HepG2 (cell line): Measurements from ENCODE around the gene ZNF547. TPM values are rescaled to one million over a fixed set of nuclear protein-coding genes. Genes with fewer than 3 reads are reported as not detected.

Source experiments
- IRF1 ChIP-seq: sonication (generic); formaldehyde crosslinking; IDR thresholded peaks from 2 replicates; pipeline ENCODE4 v1.4.0; 2020; ENCODE audit warnings: low read depth, mild to moderate bottlenecking, missing genetic modification reagents
- IRX3 ChIP-seq: sonication (generic); formaldehyde crosslinking; IDR thresholded peaks from 2 replicates; pipeline ENCODE4 v1.8.1; 2023; ENCODE audit warnings: mild to moderate bottlenecking, low read depth, missing genetic modification reagents, borderline replicate concordance
- MBD4 ChIP-seq: IDR thresholded peaks from 2 replicates; pipeline ENCODE4 v1.6.1; 2012; ENCODE audit warnings: low read length, inconsistent platforms, borderline replicate concordance
- MBNL3 ChIP-seq: fragments of 250-450 bp; sonication (Bioruptor Pico); conservative IDR thresholded peaks from 2 replicates; pipeline ENCODE4 v1.8.0; 2022; ENCODE audit warnings: mild to moderate bottlenecking, inconsistent platforms
- PCBP1 ChIP-seq: fragments of 200-400 bp; formaldehyde crosslinking; IDR thresholded peaks from 2 replicates; pipeline ENCODE4 v1.6.1; 2017; ENCODE audit warnings: mild to moderate bottlenecking, low read depth, low read length, borderline replicate concordance
- PHF5A ChIP-seq: IDR thresholded peaks from one replicate; pipeline ENCODE4 v1.6.1; 2018; ENCODE audit warnings: low read depth, missing genetic modification reagents; ENCODE audit not compliant: unreplicated experiment
- PRMT3 ChIP-seq: sonication (generic); formaldehyde crosslinking; IDR thresholded peaks from 2 replicates; pipeline ENCODE4 v1.8.1; 2022; ENCODE audit warnings: low read depth, mild to moderate bottlenecking, moderate library complexity, missing genetic modification reagents, borderline replicate concordance
- SMAD3 ChIP-seq: sonication (generic); formaldehyde crosslinking; IDR thresholded peaks from 2 replicates; pipeline ENCODE4 v1.4.0; 2020; ENCODE audit warnings: missing genetic modification reagents
- SMAD9 ChIP-seq: sonication (generic); formaldehyde crosslinking; IDR thresholded peaks from 2 replicates; pipeline ENCODE4 v1.5.1; 2020; ENCODE audit warnings: mild to moderate bottlenecking, missing genetic modification reagents
- SRSF9 ChIP-seq: fragments of 200-400 bp; formaldehyde crosslinking; IDR thresholded peaks from 2 replicates; pipeline ENCODE4 v1.6.1; 2018; ENCODE audit warnings: borderline replicate concordance, mild to moderate bottlenecking, low read depth, low read length; ENCODE audit not compliant: insufficient read depth, poor library complexity, severe bottlenecking
- TBX3 ChIP-seq: fragments of 450-650 bp; IDR thresholded peaks from 2 replicates; pipeline ENCODE4 v1.6.1; 2017; ENCODE audit warnings: antibody characterized with exemption, mild to moderate bottlenecking, inconsistent platforms, borderline replicate concordance
- ZBTB21 ChIP-seq: sonication (generic); formaldehyde crosslinking; IDR thresholded peaks from 2 replicates; pipeline ENCODE4 v1.4.0; 2020; ENCODE audit warnings: missing genetic modification reagents
- ZNF572 ChIP-seq: sonication (generic); formaldehyde crosslinking; IDR thresholded peaks from 2 replicates; pipeline ENCODE4 v1.5.1; 2020; ENCODE audit warnings: mild to moderate bottlenecking, missing genetic modification reagents
- ZNF576 ChIP-seq: sonication (generic); formaldehyde crosslinking; IDR thresholded peaks from 2 replicates; pipeline ENCODE4 v1.4.0; 2020; ENCODE audit warnings: mild to moderate bottlenecking, missing genetic modification reagents
- ZSCAN30 ChIP-seq: sonication (generic); formaldehyde crosslinking; IDR thresholded peaks from 2 replicates; pipeline ENCODE4 v1.5.0; 2020; ENCODE audit warnings: mild to moderate bottlenecking, missing genetic modification reagents
- polyA plus RNA-seq, 8 experiments: library from polyadenylated mRNA; depleted of rRNA in 3 of 8; stranded (reverse) in 7 of 8; unstranded in 1 of 8; fragments of >200 nt; fragmentation: Illumina TruSeq in 4 of 8; extraction: Trizol in 4 of 8; gene quantifications; 2 replicates each; pipeline versions ENCODE4 v1.2.1 to v1.2.3, GENCODE V29; 2011 to 2016; ENCODE audit warnings: low read depth in 4 of 8, missing spikeins in 1 of 8, mixed read lengths in 1 of 8; ENCODE audit not compliant: insufficient read depth in 1 of 8
- total RNA-seq, 5 experiments: library from RNA; depleted of rRNA; stranded (reverse); fragments of >200 nt; fragmentation: Illumina TruSeq; extraction: Trizol; gene quantifications; 2 replicates each; pipeline ENCODE4 v1.2.3, GENCODE V29; 2016; ENCODE audit warnings: low read depth in 1 of 5
- TF ChIP-seq, protein P1 (sequence below), 2 experiments: IDR thresholded peaks; 2 replicates each; pipeline ENCODE4 v1.6.1; 2011 to 2012; ENCODE audit warnings: low read length in 2 of 2, borderline replicate concordance in 1 of 2, low read depth in 1 of 2, mild to moderate bottlenecking in 1 of 2, moderate library complexity in 1 of 2
- TF ChIP-seq, protein P2 (sequence below): sonication (generic); formaldehyde crosslinking; conservative IDR thresholded peaks from 2 replicates; pipeline ENCODE4 v1.8.0; 2022; ENCODE audit warnings: low read depth, missing genetic modification reagents
- TF ChIP-seq, protein P3 (sequence below): sonication (generic); formaldehyde crosslinking; IDR thresholded peaks from 2 replicates; pipeline ENCODE4 v1.4.0; 2020; ENCODE audit warnings: missing genetic modification reagents

ZNF547 gene
- total and polyA plus RNA-seq, 2 of the 13 experiments (the other 11 are each of a cell fraction or from before 2014, with no cell fraction given), result 2.0 to 2.6 TPM

DNA sequence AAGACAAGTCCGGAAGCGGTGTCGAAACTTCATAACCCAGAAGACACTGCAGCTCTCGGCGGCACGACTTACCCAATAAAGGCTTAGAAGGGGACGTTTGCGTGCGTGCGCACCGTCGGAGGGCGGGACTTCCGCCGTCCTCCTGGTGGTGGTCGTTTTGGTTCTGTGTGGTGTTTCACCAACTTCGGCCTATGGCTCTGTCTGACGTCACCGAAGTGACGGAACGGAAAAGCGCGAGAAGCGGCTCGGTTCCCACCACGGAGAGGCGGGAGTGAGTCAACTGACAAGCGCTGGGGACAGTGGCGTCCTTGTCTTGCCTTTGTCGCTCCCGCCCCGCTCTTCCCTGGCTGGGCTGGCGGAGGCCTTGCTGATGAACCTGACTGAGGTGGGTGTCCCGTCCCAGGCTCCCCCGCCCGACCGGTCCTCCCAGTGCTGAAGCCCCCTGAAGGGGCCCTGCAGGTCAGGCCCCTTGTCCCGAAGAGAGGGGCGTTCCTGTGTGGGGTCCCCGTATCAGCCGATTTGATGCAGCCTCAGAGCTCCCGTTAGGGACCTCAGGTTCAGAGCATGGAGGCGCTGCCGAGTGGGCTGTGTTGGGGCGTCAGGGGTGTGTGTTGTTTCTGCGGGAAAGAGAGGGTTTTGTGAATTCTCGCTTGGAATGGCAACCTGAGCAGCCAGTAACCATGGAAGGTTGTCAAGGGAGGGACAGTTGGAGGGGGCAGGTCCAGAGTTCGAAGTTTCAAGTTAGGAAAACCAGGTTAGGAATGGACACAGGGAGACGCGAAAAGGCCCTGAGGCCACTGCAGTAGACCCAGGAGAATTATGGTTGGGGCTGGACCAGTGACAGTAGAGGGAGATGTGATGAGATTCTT lies 26.6 kb downstream of the ZNF547 start, which contains the start of gene ZNF548 (continued):
- TF ChIP-seq, protein P1, sequence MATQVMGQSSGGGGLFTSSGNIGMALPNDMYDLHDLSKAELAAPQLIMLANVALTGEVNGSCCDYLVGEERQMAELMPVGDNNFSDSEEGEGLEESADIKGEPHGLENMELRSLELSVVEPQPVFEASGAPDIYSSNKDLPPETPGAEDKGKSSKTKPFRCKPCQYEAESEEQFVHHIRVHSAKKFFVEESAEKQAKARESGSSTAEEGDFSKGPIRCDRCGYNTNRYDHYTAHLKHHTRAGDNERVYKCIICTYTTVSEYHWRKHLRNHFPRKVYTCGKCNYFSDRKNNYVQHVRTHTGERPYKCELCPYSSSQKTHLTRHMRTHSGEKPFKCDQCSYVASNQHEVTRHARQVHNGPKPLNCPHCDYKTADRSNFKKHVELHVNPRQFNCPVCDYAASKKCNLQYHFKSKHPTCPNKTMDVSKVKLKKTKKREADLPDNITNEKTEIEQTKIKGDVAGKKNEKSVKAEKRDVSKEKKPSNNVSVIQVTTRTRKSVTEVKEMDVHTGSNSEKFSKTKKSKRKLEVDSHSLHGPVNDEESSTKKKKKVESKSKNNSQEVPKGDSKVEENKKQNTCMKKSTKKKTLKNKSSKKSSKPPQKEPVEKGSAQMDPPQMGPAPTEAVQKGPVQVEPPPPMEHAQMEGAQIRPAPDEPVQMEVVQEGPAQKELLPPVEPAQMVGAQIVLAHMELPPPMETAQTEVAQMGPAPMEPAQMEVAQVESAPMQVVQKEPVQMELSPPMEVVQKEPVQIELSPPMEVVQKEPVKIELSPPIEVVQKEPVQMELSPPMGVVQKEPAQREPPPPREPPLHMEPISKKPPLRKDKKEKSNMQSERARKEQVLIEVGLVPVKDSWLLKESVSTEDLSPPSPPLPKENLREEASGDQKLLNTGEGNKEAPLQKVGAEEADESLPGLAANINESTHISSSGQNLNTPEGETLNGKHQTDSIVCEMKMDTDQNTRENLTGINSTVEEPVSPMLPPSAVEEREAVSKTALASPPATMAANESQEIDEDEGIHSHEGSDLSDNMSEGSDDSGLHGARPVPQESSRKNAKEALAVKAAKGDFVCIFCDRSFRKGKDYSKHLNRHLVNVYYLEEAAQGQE (IDR thresholded peaks at IDR 0.05; ENCODE audit: borderline replicate concordance in 1 of 2, low read depth in 1 of 2, low read length in 2 of 2), result no peak
- TF ChIP-seq PRMT3 (CRISPR knock-in tag) (no peak), TBX3 (peak; percentile 44; the same call in 1 of the 2 replicates), MBNL3 (CRISPR knock-in tag) (no peak), SMAD3 (CRISPR knock-in tag) (peak; percentile 23; the same call in 1 of the 2 replicates), ZNF576 (CRISPR knock-in tag) (no peak), PHF5A (CRISPR knock-in tag) (no peak), IRX3 (CRISPR knock-in tag) (peak; percentile 66; the same call in 1 of the 2 replicates), SRSF9 (no peak), MBD4 (no peak), PCBP1 (0 out of 2 replicates have a peak, but pooled peaks have one; percentile 54), ZBTB21 (CRISPR knock-in tag) (peak; percentile 99), ZSCAN30 (CRISPR knock-in tag) (no peak), SMAD9 (CRISPR knock-in tag) (no peak), IRF1 (CRISPR knock-in tag) (no peak), ZNF572 (CRISPR knock-in tag) (peak; percentile 85; the same call in 1 of the 2 replicates)
- TF ChIP-seq, protein P2, sequence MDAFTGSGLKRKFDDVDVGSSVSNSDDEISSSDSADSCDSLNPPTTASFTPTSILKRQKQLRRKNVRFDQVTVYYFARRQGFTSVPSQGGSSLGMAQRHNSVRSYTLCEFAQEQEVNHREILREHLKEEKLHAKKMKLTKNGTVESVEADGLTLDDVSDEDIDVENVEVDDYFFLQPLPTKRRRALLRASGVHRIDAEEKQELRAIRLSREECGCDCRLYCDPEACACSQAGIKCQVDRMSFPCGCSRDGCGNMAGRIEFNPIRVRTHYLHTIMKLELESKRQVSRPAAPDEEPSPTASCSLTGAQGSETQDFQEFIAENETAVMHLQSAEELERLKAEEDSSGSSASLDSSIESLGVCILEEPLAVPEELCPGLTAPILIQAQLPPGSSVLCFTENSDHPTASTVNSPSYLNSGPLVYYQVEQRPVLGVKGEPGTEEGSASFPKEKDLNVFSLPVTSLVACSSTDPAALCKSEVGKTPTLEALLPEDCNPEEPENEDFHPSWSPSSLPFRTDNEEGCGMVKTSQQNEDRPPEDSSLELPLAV (CRISPR knock-in tag), result no peak
- TF ChIP-seq, protein P3, sequence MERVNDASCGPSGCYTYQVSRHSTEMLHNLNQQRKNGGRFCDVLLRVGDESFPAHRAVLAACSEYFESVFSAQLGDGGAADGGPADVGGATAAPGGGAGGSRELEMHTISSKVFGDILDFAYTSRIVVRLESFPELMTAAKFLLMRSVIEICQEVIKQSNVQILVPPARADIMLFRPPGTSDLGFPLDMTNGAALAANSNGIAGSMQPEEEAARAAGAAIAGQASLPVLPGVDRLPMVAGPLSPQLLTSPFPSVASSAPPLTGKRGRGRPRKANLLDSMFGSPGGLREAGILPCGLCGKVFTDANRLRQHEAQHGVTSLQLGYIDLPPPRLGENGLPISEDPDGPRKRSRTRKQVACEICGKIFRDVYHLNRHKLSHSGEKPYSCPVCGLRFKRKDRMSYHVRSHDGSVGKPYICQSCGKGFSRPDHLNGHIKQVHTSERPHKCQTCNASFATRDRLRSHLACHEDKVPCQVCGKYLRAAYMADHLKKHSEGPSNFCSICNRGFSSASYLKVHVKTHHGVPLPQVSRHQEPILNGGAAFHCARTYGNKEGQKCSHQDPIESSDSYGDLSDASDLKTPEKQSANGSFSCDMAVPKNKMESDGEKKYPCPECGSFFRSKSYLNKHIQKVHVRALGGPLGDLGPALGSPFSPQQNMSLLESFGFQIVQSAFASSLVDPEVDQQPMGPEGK, result no peak; the same call in 1 of the 2 replicates
